Measurements from ENCODE around the gene CAMK1. TPM values are rescaled to one million over a fixed set of nuclear protein-coding genes. Genes with fewer than 3 reads are reported as not detected.

CAMK1 gene
- total and polyA plus RNA-seq, 7 donors, result 14.0 to 57.8 (median 45.7) TPM

DNA sequence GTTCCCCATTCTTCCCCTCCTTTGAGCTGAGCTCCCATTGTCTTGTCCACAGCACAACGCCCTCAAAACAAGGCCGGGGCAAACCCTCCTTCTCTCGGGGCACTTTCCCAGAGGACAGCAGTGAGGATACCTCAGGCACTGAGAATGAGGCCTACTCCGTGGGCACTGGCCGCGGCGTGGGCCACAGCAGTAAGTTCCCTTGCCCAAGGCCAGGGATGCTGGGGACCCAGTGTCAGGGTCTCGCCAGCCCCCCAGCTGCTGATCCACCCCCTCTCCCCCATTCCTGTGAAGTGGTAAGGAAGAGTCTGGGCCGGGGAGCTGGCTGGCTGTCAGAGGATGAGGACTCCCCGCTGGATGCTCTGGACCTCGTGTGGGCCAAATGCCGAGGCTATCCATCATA is 24.2 kb downstream of the CAMK1 start:
- Histone ChIP-seq H3K4me1 (peaks cover 0 to 19% (median 12%) of the 10 kb centered on the region in 4 donors), H3K36me3 (peaks cover 70 to 79% (median 72%) of the 10 kb centered on the region in 4 donors), H3K27ac (no peak overlapping the region), H3K9me3 (no peaks in the 10 kb centered on the region), H3K27me3 (no peaks in the 10 kb centered on the region), H3K4me3 (no peak overlapping the region)
- intact Hi-C loops (cut with DNase I), result no loop called here
- DNase-seq, result no peak
- 93 to 96% methylated on average over 12 of the region's 12 CpGs for WGBS, 2 donors
- no peak for TF ChIP-seq EP300 (IDR thresholded peaks at IDR 0.05)

DNA sequence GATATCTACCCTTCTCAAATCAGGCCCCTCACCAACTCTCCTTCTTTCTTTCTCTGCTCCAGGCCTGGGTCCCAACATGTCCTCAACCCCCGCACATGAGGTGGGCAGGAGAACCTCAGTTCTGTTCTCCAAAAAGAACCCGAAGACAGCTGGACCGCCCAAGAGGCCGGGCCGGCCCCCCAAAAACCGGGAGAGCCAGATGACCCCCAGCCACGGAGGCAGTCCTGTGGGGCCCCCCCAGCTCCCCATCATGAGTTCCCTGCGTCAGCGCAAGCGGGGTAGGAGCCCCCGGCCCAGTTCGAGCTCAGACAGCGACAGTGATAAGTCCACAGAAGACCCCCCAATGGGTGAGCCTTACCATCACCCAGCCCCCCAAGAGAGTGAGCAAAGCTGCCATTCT is 25.6 kb downstream of the CAMK1 start:
- H3K4me1 ChIP-seq, result peaks cover 0 to 14% (median 8%) of the 10 kb centered on the region in 4 donors
- H3K27me3 ChIP-seq, result no peaks in the 10 kb centered on the region
- no peak for DNase-seq
- H3K4me3 ChIP-seq, result no peak overlapping the region
- 96% methylated on average over 13 of the region's 13 CpGs for WGBS, 2 donors
- H3K27ac ChIP-seq, result no peak overlapping the region
- intact Hi-C loops (cut with DNase I), result no loop called here
- TF ChIP-seq POLR2AphosphoS5 (IDR thresholded peaks at IDR 0.05) (no peak), POLR2A (IDR thresholded peaks at IDR 0.05) (no peak), EP300 (IDR thresholded peaks at IDR 0.05) (no peak)
- TF ChIP-seq, protein P1, sequence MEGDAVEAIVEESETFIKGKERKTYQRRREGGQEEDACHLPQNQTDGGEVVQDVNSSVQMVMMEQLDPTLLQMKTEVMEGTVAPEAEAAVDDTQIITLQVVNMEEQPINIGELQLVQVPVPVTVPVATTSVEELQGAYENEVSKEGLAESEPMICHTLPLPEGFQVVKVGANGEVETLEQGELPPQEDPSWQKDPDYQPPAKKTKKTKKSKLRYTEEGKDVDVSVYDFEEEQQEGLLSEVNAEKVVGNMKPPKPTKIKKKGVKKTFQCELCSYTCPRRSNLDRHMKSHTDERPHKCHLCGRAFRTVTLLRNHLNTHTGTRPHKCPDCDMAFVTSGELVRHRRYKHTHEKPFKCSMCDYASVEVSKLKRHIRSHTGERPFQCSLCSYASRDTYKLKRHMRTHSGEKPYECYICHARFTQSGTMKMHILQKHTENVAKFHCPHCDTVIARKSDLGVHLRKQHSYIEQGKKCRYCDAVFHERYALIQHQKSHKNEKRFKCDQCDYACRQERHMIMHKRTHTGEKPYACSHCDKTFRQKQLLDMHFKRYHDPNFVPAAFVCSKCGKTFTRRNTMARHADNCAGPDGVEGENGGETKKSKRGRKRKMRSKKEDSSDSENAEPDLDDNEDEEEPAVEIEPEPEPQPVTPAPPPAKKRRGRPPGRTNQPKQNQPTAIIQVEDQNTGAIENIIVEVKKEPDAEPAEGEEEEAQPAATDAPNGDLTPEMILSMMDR (IDR thresholded peaks at IDR 0.05), result no peak
- peaks cover 81 to 93% (median 85%) of the 10 kb centered on the region in 4 donors for H3K36me3 ChIP-seq
- H3K9me3 ChIP-seq, result no peaks in the 10 kb centered on the region

DNA sequence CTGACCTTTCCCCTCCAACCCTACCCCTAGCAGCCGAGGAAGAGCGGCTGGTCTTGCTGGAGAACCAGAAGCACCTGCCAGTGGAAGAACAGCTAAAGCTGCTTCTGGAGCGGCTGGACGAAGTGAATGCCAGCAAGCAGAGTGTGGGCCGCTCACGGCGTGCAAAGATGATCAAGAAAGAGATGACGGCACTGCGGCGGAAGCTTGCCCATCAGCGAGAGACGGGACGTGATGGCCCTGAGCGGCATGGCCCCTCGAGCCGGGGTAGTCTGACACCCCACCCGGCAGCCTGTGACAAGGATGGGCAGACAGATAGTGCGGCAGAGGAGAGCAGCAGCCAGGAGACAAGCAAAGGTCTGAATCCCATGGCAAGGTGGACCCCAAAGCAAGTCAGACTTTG is 26.2 kb downstream of the CAMK1 start:
- Histone ChIP-seq H3K9me3 (no peaks in the 10 kb centered on the region), H3K4me1 (peaks cover 0 to 7% (median 2%) of the 10 kb centered on the region in 4 donors), H3K27ac (no peak overlapping the region), H3K27me3 (no peaks in the 10 kb centered on the region), H3K36me3 (peaks cover 84 to 99% (median 89%) of the 10 kb centered on the region in 4 donors), H3K4me3 (no peak overlapping the region)
- intact Hi-C loops (cut with DNase I), result no loop called here
- no peak for DNase-seq
- 96 to 97% methylated on average over 18 of the region's 18 CpGs for WGBS, 2 donors
- TF ChIP-seq, protein P1 (IDR thresholded peaks at IDR 0.05), result no peak
- TF ChIP-seq POLR2A (IDR thresholded peaks at IDR 0.05) (no peak), POLR2AphosphoS5 (IDR thresholded peaks at IDR 0.05) (no peak), EP300 (IDR thresholded peaks at IDR 0.05) (no peak)

DNA sequence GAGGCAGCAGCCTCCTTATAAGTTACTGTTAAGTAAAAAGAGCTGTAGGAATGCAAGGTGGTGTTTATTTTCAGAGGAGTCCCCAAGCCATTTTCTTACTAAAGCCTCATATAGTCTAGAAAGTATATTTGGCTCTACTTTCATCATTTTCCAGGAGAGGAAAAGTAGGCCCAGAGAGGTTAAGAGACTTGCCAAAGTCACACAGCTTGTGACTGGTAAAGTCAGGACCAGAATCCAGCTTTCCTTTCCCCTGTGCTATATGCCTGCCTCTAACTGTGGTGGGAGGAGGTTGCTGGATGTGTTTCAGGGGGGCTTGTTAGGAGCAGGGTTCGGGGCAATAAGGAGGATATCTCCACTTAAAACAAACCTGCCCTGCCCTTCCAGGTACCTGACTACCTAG is 27.2 kb downstream of the CAMK1 start:
- intact Hi-C loops (cut with DNase I), result no loop called here
- TF ChIP-seq POLR2A (IDR thresholded peaks at IDR 0.05) (no peak), EP300 (IDR thresholded peaks at IDR 0.05) (no peak), POLR2AphosphoS5 (IDR thresholded peaks at IDR 0.05) (no peak)
- TF ChIP-seq, protein P1 (IDR thresholded peaks at IDR 0.05), result no peak
- DNase-seq, result no peak
- H3K4me1 ChIP-seq, result no peaks in the 10 kb centered on the region
- H3K4me3 ChIP-seq, result no peak overlapping the region
- peaks cover 78 to 100% (median 95%) of the 10 kb centered on the region in 4 donors for H3K36me3 ChIP-seq
- WGBS, 2 donors, result 78 to 97% methylated on average over 1 of the region's 1 CpG
- no peaks in the 10 kb centered on the region for H3K9me3 ChIP-seq
- no peaks in the 10 kb centered on the region for H3K27me3 ChIP-seq
- H3K27ac ChIP-seq, result no peak overlapping the region

DNA sequence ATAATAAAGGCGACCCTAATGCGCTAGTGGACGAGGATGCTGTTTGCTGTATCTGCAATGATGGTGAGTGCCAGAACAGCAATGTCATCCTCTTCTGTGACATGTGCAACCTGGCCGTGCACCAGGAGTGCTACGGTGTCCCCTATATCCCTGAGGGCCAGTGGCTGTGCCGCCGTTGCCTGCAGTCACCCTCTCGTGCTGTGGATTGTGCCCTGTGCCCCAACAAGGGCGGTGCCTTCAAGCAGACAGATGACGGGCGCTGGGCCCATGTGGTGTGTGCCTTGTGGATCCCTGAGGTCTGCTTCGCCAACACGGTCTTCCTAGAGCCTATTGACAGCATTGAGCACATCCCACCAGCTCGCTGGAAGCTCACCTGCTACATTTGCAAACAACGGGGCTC is 30.6 kb downstream of the CAMK1 start:
- WGBS, 2 donors, result 95% methylated on average over 15 of the region's 15 CpGs
- no peak overlapping the region for H3K4me3 ChIP-seq
- H3K27me3 ChIP-seq, result no peaks in the 10 kb centered on the region
- H3K36me3 ChIP-seq, result peaks cover 45 to 99% (median 81%) of the 10 kb centered on the region in 4 donors
- H3K9me3 ChIP-seq, result no peaks in the 10 kb centered on the region
- TF ChIP-seq EP300 (IDR thresholded peaks at IDR 0.05), result no peak
- TF ChIP-seq, protein P1 (IDR thresholded peaks at IDR 0.05), result no peak
- no peak overlapping the region for H3K27ac ChIP-seq
- intact Hi-C loops (cut with DNase I), result no loop called here
- no peak for DNase-seq
- H3K4me1 ChIP-seq, result peaks cover 0 to 2% (median 0%) of the 10 kb centered on the region in 4 donors
